HUES64 (cell line): ENCODE data around the gene SAXO1.

Experiments
- H3K27ac ChIP-seq: 2 replicates; pipeline ENCODE4 v1.7.0; 2013; ENCODE audit warnings: low read depth, low read length, inconsistent platforms
- H3K27me3 ChIP-seq: 2 replicates; pipeline ENCODE4 v1.6.1; 2013; ENCODE audit warnings: mild to moderate bottlenecking, low read length; ENCODE audit not compliant: insufficient read depth
- H3K36me3 ChIP-seq: 2 replicates; pipeline ENCODE4 v1.6.1; 2013; ENCODE audit warnings: mild to moderate bottlenecking, low read length; ENCODE audit not compliant: insufficient read depth
- H3K4me1 ChIP-seq: 2 replicates; pipeline ENCODE4 v1.6.1; 2013; ENCODE audit warnings: mild to moderate bottlenecking, low read length, moderate library complexity; ENCODE audit not compliant: insufficient read depth
- H3K4me3 ChIP-seq: 2 replicates; pipeline ENCODE4 v1.5.1; 2013; ENCODE audit warnings: mild to moderate bottlenecking, low read length, moderate library complexity
- H3K9ac ChIP-seq: 2 replicates; pipeline ENCODE4 v1.6.1; 2013; ENCODE audit warnings: mild to moderate bottlenecking, low read depth, low read length
- H3K9me3 ChIP-seq: 2 replicates; pipeline ENCODE4 v1.6.1; 2013; ENCODE audit warnings: low read depth, low read length; ENCODE audit not compliant: insufficient read depth
- WGBS: fragments of 150-250, 120-280 bp; methylation state at CpG from one replicate; pipeline ENCODE4 v1.1.7; 2013; ENCODE audit warnings: missing lambda C conversion rate; 5-methylcytosine and 5-hydroxymethylcytosine counted together

SAXO1 gene

GRCh38 chr9:18893046-18893445, 140.0 kb downstream of the SAXO1 start:
- 81% methylated on average over 4 of the region's 4 CpGs for WGBS
- no peaks in the 10 kb centered on the region for H3K36me3 ChIP-seq
- H3K9ac ChIP-seq: no peak overlapping the region
- H3K27ac ChIP-seq: no peak overlapping the region
- H3K9me3 ChIP-seq: peaks cover 7% of the 10 kb centered on the region
- no peaks in the 10 kb centered on the region for H3K4me1 ChIP-seq
- no peak overlapping the region for H3K4me3 ChIP-seq
- H3K27me3 ChIP-seq: no peaks in the 10 kb centered on the region

DNA sequence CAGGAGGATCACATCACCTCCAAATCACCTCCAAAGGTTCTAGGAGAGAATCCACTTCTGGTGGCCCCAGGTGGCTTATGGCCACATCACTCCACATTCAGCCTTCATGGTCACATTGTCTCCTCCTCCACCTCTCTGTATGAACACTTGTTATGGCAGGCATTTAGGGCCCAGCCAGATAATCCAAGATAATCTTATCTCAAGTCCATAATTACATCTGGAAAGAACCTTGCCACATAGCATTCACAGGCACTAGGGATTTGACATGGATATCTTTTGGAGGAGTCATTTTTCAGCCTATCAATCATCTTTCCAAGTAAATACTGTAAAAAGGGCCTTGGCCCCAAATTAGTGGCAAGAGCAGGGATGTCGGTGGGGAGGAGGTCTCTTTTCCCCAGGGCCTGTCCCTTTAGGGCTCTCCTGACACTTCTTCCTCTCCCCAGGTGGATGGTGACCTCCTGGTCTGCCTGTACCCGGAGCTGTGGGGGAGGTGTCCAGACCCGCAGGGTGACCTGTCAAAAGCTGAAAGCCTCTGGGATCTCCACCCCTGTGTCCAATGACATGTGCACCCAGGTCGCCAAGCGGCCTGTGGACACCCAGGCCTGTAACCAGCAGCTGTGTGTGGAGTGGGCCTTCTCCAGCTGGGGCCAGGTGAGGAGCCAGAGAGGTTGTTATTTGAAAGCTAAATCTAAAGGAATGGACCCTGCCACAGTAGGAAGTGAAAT, 140.9 kb downstream of the SAXO1 start:
- Histone ChIP-seq H3K9me3 (peaks cover 7% of the 10 kb centered on the region), H3K36me3 (no peaks in the 10 kb centered on the region), H3K27me3 (no peaks in the 10 kb centered on the region)

DNA sequence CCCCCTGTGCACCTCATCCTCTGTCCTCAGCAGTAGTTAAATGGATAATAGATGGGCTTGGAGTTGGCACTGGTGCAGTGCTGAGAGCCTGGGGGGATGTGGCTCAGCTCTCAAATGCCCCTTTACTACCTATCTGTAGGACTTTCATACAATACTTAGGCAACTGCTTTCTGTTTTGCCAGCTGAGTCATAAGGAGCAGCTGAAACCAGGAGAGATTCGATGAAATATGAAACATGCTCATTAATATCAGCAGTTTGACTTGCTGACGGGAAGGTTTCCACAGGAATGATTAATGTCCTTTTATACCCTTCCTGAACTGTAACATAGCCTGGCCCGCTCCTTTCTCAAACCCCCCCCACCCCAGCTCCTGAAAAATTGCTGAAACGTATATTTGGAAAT, 142.6 kb downstream of the SAXO1 start:
- Histone ChIP-seq H3K9me3 (0 out of 2 replicates have a peak, but pooled peaks cover under 1% of the 10 kb centered on the region), H3K4me1 (no peaks in the 10 kb centered on the region), H3K4me3 (no peak overlapping the region), H3K36me3 (no peaks in the 10 kb centered on the region), H3K27me3 (no peaks in the 10 kb centered on the region), H3K27ac (no peak overlapping the region), H3K9ac (no peak overlapping the region)
- WGBS: 92% methylated on average over 4 of the region's 4 CpGs

More for the DNA sequence above, 140.9 kb downstream of the SAXO1 start:
- H3K4me1 ChIP-seq: no peaks in the 10 kb centered on the region
- H3K27ac ChIP-seq: no peak overlapping the region
- WGBS: 94% methylated on average over 5 of the region's 5 CpGs
- no peak overlapping the region for H3K4me3 ChIP-seq
- no peak overlapping the region for H3K9ac ChIP-seq

DNA sequence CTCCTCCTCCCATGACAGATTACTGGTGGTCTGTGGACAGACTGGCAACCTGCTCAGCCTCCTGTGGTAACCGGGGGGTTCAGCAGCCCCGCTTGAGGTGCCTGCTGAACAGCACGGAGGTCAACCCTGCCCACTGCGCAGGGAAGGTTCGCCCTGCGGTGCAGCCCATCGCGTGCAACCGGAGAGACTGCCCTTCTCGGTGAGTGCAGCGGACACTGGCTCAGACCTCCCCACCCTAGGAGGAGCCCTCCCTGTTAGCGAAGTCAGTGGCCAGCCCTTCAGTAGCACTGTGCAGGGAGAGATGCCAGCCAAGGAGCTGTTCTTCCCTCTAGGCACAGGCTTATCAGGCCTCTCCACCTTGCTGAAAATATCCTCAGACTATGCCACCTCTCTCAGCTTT, 143.5 kb downstream of the SAXO1 start:
- H3K9me3 ChIP-seq: no peaks in the 10 kb centered on the region
- WGBS: 95% methylated on average over 12 of the region's 12 CpGs
- no peaks in the 10 kb centered on the region for H3K36me3 ChIP-seq
- H3K27ac ChIP-seq: no peak overlapping the region
- H3K27me3 ChIP-seq: no peaks in the 10 kb centered on the region
- H3K4me3 ChIP-seq: no peak overlapping the region
- H3K9ac ChIP-seq: no peak overlapping the region
- no peaks in the 10 kb centered on the region for H3K4me1 ChIP-seq

DNA sequence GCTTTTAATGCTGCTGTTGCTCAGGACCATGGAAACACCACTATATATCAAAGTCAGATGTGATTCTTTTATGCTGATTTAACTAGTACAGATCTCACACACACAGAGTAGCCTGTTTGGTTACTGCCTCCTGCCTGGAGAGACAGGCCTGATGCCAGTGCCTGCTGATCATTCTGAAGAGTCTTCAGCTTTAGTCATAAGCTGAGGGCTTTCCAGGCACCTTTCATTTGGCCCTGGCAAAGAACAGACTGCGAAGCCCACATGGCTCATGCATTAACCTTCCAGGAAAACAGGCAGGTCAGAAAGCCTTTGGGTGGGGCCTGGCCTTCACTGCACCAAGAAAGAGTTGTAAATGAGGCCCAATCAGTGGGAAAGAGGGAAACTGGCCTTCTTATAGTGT, 144.7 kb downstream of the SAXO1 start:
- Histone ChIP-seq H3K4me3 (no peak overlapping the region), H3K4me1 (no peaks in the 10 kb centered on the region), H3K27me3 (no peaks in the 10 kb centered on the region), H3K36me3 (no peaks in the 10 kb centered on the region), H3K27ac (no peak overlapping the region), H3K9me3 (peaks cover 3% of the 10 kb centered on the region; the same call in 1 of the 2 replicates), H3K9ac (no peak overlapping the region)
- WGBS: 90% methylated on average over 1 of the region's 1 CpG

DNA sequence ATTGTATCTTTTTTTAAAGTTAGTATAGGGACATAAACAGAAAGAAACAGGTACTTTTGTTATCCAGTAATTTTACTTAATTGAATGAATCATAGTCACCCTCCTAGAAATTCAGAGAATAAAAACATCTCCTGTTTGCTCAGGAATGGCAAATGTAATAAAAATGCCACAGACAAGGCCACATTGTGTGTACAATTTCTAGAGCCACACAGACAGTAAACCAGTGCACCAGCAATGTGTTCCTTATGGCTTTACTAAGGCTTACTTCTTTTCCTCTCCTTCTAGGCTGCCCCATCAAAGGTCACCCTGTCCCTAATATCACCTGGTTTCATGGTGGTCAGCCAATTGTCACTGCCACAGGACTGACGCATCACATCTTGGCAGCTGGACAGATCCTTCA, 145.5 kb downstream of the SAXO1 start:
- H3K4me3 ChIP-seq: no peak overlapping the region
- no peak overlapping the region for H3K27ac ChIP-seq
- no peaks in the 10 kb centered on the region for H3K36me3 ChIP-seq
- 96% methylated on average over 1 of the region's 1 CpG for WGBS
- H3K27me3 ChIP-seq: no peaks in the 10 kb centered on the region
- H3K9me3 ChIP-seq: peaks cover 7% of the 10 kb centered on the region; the same call in 1 of the 2 replicates
- H3K4me1 ChIP-seq: no peaks in the 10 kb centered on the region
- no peak overlapping the region for H3K9ac ChIP-seq

- Histone ChIP-seq H3K27me3 (no peaks in the 10 kb centered on the region), H3K4me1 (no peaks in the 10 kb centered on the region), H3K36me3 (no peaks in the 10 kb centered on the region), H3K4me3 (no peak overlapping the region), H3K27ac (no peak overlapping the region), H3K9ac (no peak overlapping the region), H3K9me3 (peaks cover 7% of the 10 kb centered on the region; the same call in 1 of the 2 replicates)
- 92% methylated on average over 2 of the region's 2 CpGs for WGBS
These were observed 151.3 kb downstream of the SAXO1 start for GRCh38 chr9:18881758-18882157.

DNA sequence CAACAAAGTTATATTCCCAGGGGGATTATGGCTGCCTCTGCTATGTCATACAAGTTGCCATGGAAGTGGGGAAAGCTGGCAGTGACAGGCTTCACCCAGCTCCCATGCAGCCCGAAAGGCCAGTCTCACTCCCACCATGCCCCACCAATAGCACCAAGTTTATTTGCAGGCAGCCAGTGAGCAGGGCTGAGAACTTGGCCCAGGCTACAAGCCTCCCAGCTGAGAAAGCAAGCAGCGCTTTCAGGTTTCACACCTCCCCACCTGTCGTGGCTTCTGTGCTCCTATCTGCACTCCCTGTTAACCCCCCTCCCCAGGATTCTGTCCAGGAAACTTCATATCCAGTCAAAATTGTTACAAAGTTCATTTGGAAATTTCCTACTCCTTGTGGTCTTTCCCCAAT, 155.0 kb downstream of the SAXO1 start:
- Histone ChIP-seq H3K27ac (no peak overlapping the region), H3K36me3 (no peaks in the 10 kb centered on the region), H3K4me3 (no peak overlapping the region), H3K9me3 (peaks cover under 1% of the 10 kb centered on the region; the same call in 1 of the 2 replicates), H3K9ac (no peak overlapping the region), H3K27me3 (no peaks in the 10 kb centered on the region), H3K4me1 (no peaks in the 10 kb centered on the region)
- 90% methylated on average over 3 of the region's 3 CpGs for WGBS
